GM12878 (cell line): ENCODE measurements around the gene PHOX2A. TPM values are rescaled to one million over a fixed set of nuclear protein-coding genes. Genes with fewer than 3 reads are reported as not detected.
"Not testable (repeated sequence)": the region's sequence is repeated elsewhere in the genome, so short reads cannot be mapped to it uniquely, and the experiment has no call there.

ENCODE experiments used
- ATAC-seq: fragments of 200-7000 bp; cut with Tn5 transposase; 3 replicates; pipeline ENCODE4 v1.9.1; 2020; ENCODE audit warnings: mild to moderate bottlenecking, moderate library complexity
- BruUV-seq: library from RNA; stranded (reverse); fragments of 400-500 nt; replicated peaks from 2 replicates; lab custom pipeline; 2021; lab: Mats Ljungman, UMichigan
- CTCF ChIA-PET: fragments of 300-600 bp; sonication (Branson Sonifier 250); formaldehyde crosslinking; extraction: SDS; loops from one replicate; lab custom pipeline; 2021; ENCODE audit warnings: inconsistent platforms; lab: Yijun Ruan, JAX
- POLR2A ChIA-PET: fragments of 350-600 bp; formaldehyde crosslinking; extraction: SDS; loops from one replicate; lab custom pipeline; 2021; ENCODE audit warnings: inconsistent platforms; lab: Charles Lee
- RAD21 ChIA-PET: fragments of 300-600 bp; sonication (Branson Sonifier 250); formaldehyde crosslinking; loops from one replicate; lab custom pipeline; 2023; ENCODE audit warnings: antibody characterized with exemption; ENCODE audit not compliant: unreplicated experiment; lab: Charles Lee
- SMC1A ChIA-PET: fragments of 300-600 bp; sonication (Branson Sonifier 250); formaldehyde crosslinking; loops from one replicate; lab custom pipeline; 2023; ENCODE audit not compliant: unreplicated experiment, uncharacterized antibody; lab: Charles Lee
- DNase-seq: peaks from one replicate; pipeline ENCODE4 v3.0.0-alpha.2; 2011; ENCODE audit warnings: low read depth, low spot score
- FAIRE-seq: peaks from 3 replicates; lab custom pipeline; 2011; peaks lifted over from hg19 to GRCh38; lab: Jason Lieb, UNC
- H2AFZ ChIP-seq: 2 replicates; pipeline ENCODE4 v1.6.0; 2011; ENCODE audit warnings: low read depth, low read length, control low read depth; ENCODE audit not compliant: control insufficient read depth
- H3K27ac ChIP-seq: 2 replicates; pipeline ENCODE4 v1.5.1; 2011; ENCODE audit warnings: control low read depth; ENCODE audit not compliant: control insufficient read depth, insufficient read depth
- H3K27me3 ChIP-seq, 2 experiments: replicated peaks in 1 of 2; 2 replicates each; pipeline versions ENCODE4 v1.6.0 to v1.6.1; 2011; ENCODE audit warnings: low read length in 1 of 2; ENCODE audit not compliant: control insufficient read depth in 2 of 2, insufficient read depth in 2 of 2
- H3K36me3 ChIP-seq, 2 experiments: 2 replicates each; pipeline ENCODE4 v1.5.1; 2011; ENCODE audit warnings: low read length in 1 of 2; ENCODE audit not compliant: control insufficient read depth in 2 of 2, insufficient read depth in 2 of 2
- H3K4me1 ChIP-seq: 2 replicates; pipeline ENCODE4 v1.6.1; 2011; ENCODE audit warnings: mild to moderate bottlenecking, low read length, moderate library complexity, mixed read lengths; ENCODE audit not compliant: control insufficient read depth, insufficient read depth
- H3K4me2 ChIP-seq: 2 replicates; pipeline ENCODE4 v1.6.0; 2011; ENCODE audit warnings: control low read depth; ENCODE audit not compliant: control insufficient read depth, insufficient read depth
- H3K4me3 ChIP-seq: fragments of 200-600 bp; sonication (generic); 2 replicates; pipeline ENCODE4 v1.5.1; 2016
- H3K79me2 ChIP-seq: 2 replicates; pipeline ENCODE4 v1.6.0; 2011; ENCODE audit warnings: low read length; ENCODE audit not compliant: control insufficient read depth, insufficient read depth
- H3K9ac ChIP-seq: 2 replicates; pipeline ENCODE4 v1.8.0; 2011; ENCODE audit warnings: low read length, control low read depth, mixed read lengths; ENCODE audit not compliant: control insufficient read depth, insufficient read depth
- H3K9me3 ChIP-seq: replicated peaks from 3 replicates; pipeline ENCODE4 v1.5.1; 2011; ENCODE audit warnings: mild to moderate bottlenecking, low read length; ENCODE audit not compliant: control insufficient read depth, insufficient read depth
- H4K20me1 ChIP-seq: 2 replicates; pipeline ENCODE4 v1.6.0; 2011; ENCODE audit not compliant: control insufficient read depth, insufficient read depth
- CBFB ChIP-seq: IDR thresholded peaks from 2 replicates; pipeline ENCODE4 v1.6.1; 2016; ENCODE audit warnings: antibody characterized with exemption, low read depth
- CBX5 ChIP-seq: sonication (generic); IDR thresholded peaks from 2 replicates; pipeline ENCODE4 v1.6.1; 2016; ENCODE audit warnings: low read depth, moderate library complexity, mild to moderate bottlenecking, inconsistent platforms
- CREM ChIP-seq: IDR thresholded peaks from 2 replicates; pipeline ENCODE4 v1.6.1; 2014; ENCODE audit warnings: antibody characterized with exemption, low read depth
- MEF2A ChIP-seq: IDR thresholded peaks from 2 replicates; pipeline ENCODE4 v1.6.1; 2011; ENCODE audit warnings: low read depth, mild to moderate bottlenecking, low read length, moderate library complexity; ENCODE audit not compliant: insufficient read depth
- NFIC ChIP-seq: IDR thresholded peaks from 2 replicates; pipeline ENCODE4 v1.6.1; 2012; ENCODE audit warnings: low read depth, mild to moderate bottlenecking, inconsistent platforms, low read length, moderate library complexity
- POLR2AphosphoS2 ChIP-seq: IDR thresholded peaks from 2 replicates; pipeline ENCODE4 v1.6.1; 2011; ENCODE audit warnings: low read depth, mild to moderate bottlenecking, low read length, improper control_type of control experiment, moderate library complexity
- ZNF24 ChIP-seq: fragments of 450-650 bp; IDR thresholded peaks from 2 replicates; pipeline ENCODE4 v1.6.1; 2017; ENCODE audit warnings: antibody characterized with exemption, mild to moderate bottlenecking
- WGBS: methylation state at CpG from one replicate; pipeline ENCODE4 v1.1.6; 2016; ENCODE audit warnings: low lambda C conversion rate; ENCODE audit not compliant: insufficient replicate concordance, insufficient coverage; ENCODE audit errors: missing lambda C conversion rate; 5-methylcytosine and 5-hydroxymethylcytosine counted together
- in situ Hi-C: fragments of 300-500 bp; cut with MboI; formaldehyde crosslinking; loops from 9 replicates; pipeline ENCODE4 v1.14.3; 2018; ENCODE audit warnings: mixed read lengths
- intact Hi-C: fragments of 100-400 bp; cut with micrococcal nuclease; formaldehyde crosslinking; loops from one replicate; pipeline ENCODE4 v1.14.2; 2022; ENCODE audit not compliant: unreplicated experiment
- polyA plus RNA-seq, 11 experiments: library from polyadenylated mRNA; depleted of rRNA in 4 of 11; unstranded in 6 of 11; stranded (reverse) in 5 of 11; fragments of >200 nt; fragmentation: Nextera tagmentation in 4 of 11; fragmentation: Illumina TruSeq in 1 of 11; extraction: Ambion mirVana in 4 of 11; extraction: Trizol in 1 of 11; gene quantifications; 1 replicate in 1 of 11; 2 replicates in 10 of 11; pipeline versions ENCODE4 v1.2.1 to v1.2.3, GENCODE V29; 2011 to 2016; ENCODE audit warnings: inconsistent platforms in 2 of 11, missing spikeins in 2 of 11, low read depth in 1 of 11
- total RNA-seq, 4 experiments: library from RNA; depleted of rRNA in 3 of 4; stranded (reverse); fragments of >200 nt in 3 of 4; fragmentation: Illumina TruSeq in 1 of 4; extraction: Trizol in 1 of 4; gene quantifications; 2 replicates each; pipeline versions ENCODE4 v1.2.1 to v1.2.3, GENCODE V29; 2013 to 2021
- TF ChIP-seq, protein P1 (sequence below): fragments of 450-650 bp; IDR thresholded peaks from 2 replicates; pipeline ENCODE4 v1.6.1; 2017; ENCODE audit warnings: mild to moderate bottlenecking, moderate library complexity
- TF ChIP-seq, protein P2 (sequence below): fragments of 450-650 bp; IDR thresholded peaks from 2 replicates; pipeline ENCODE4 v1.6.1; 2018; ENCODE audit warnings: mild to moderate bottlenecking, low read depth, moderate library complexity; ENCODE audit not compliant: partially characterized antibody

Gene PHOX2A
- total and polyA plus RNA-seq, 10 of the 15 experiments (the other 5 are each of a cell fraction or from before 2014, with no cell fraction given), result not detected

DNA sequence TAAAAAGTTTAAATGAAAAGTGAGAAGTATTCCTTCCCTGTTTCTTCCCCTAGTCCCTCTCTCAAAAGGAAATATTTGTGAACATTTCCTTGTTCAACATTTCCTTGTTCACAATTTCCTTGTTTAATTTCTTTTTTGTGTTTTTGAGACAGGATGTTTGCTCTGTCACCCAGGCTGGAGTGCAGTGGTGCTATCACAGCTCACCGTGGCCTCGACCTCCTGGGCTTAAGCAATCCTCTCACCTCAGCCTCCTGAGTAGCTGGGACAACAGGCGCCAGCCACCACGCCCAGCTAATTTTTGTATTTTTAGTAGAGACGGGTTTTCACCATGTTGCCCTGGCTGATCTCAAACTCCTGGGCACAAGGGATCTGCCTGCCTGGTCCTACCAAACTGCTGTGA is 23.0 kb upstream of the PHOX2A start:
- H3K36me3 ChIP-seq, H3K9ac ChIP-seq, intact Hi-C loops, H3K4me1 ChIP-seq, ATAC-seq, FAIRE-seq, H3K4me2 ChIP-seq, H4K20me1 ChIP-seq, H3K27me3 ChIP-seq, H3K9me3 ChIP-seq, DNase-seq, BruUV-seq, H3K79me2 ChIP-seq, H2AFZ ChIP-seq, H3K4me3 ChIP-seq, in situ Hi-C loops, H3K27ac ChIP-seq: not testable (repeated sequence)
- WGBS, result 33% methylated on average over 5 of the region's 5 CpGs
- SMC1A ChIA-PET, result interaction anchor here (1.2 to 3.6 kb wide), 3 partner anchors 12 to 164 kb away, joined by 4 to 13 read pairs (median 5); no protein-coding TSS in a partner anchor
- RAD21 ChIA-PET, result interaction anchor here (0.9 kb wide), 1 partner anchor 164 kb away, joined by 3 read pairs; no protein-coding TSS in a partner anchor
- CTCF ChIA-PET, result interaction anchor here (1.5 to 4.0 kb wide), 4 partner anchors 10 to 165 kb away, joined by 3 to 22 read pairs (median 5); no protein-coding TSS in a partner anchor
- POLR2A ChIA-PET, result interaction anchor here (1.1 kb wide), 1 partner anchor 122 kb away, joined by 4 read pairs; no protein-coding TSS in a partner anchor

DNA sequence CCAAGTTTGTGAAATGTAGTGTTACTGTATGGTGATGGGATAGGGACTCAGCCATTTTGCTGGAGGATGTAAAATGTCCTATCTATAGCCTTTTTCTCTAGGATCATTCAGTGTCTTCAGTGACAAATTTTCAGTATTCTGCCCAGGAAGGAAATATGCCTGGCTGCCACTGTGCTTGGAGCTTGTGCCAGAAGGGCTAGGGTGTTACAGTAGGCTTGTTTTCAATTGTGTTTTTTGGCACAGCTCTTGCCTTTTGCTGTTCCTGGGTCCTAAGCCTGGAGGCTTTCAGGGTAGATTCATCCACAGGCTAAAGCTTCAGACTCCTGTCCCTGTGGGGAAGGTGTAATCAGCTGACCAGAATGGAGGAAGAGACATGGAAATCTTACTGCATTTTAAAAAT is 22.0 kb upstream of the PHOX2A start:
- ATAC-seq (no peak), DNase-seq (no peak), FAIRE-seq (no peak)
- Histone ChIP-seq H3K4me1 (peaks cover 2% of the 10 kb centered on the region; the same call in 1 of the 2 replicates), H3K9ac (no peak overlapping the region), H3K4me3 (no peak overlapping the region), H3K9me3 (no peaks in the 10 kb centered on the region; the same call in 2 of the 3 replicates), H3K4me2 (no peak overlapping the region), H3K27me3 (no peaks in the 10 kb centered on the region), H3K79me2 (no peaks in the 10 kb centered on the region), H4K20me1 (no peaks in the 10 kb centered on the region), H3K27ac (no peak overlapping the region), H2AFZ (no peak overlapping the region), H3K36me3 (no peaks in the 10 kb centered on the region)
- in situ Hi-C loops, result no loop called here
- intact Hi-C loops, result no loop called here
- ChIA-PET POLR2A (interaction anchor here (0.6 to 1.1 kb wide), 2 partner anchors 66 to 121 kb away, joined by 3 to 4 read pairs; no protein-coding TSS in a partner anchor), RAD21 (interaction anchor here (0.7 kb wide), 1 partner anchor 24 kb away, joined by 3 read pairs; no protein-coding TSS in a partner anchor), SMC1A (interaction anchor here (1.2 to 1.5 kb wide), 2 partner anchors 11 to 153 kb away, joined by 4 to 5 read pairs; no protein-coding TSS in a partner anchor), CTCF (interaction anchor here (1.9 to 4.0 kb wide), 2 partner anchors 150 to 166 kb away, joined by 6 to 22 read pairs; no protein-coding TSS in a partner anchor)
- no TSS peak for BruUV-seq
- no peak for TF ChIP-seq CBX5
- TF ChIP-seq, protein P1, sequence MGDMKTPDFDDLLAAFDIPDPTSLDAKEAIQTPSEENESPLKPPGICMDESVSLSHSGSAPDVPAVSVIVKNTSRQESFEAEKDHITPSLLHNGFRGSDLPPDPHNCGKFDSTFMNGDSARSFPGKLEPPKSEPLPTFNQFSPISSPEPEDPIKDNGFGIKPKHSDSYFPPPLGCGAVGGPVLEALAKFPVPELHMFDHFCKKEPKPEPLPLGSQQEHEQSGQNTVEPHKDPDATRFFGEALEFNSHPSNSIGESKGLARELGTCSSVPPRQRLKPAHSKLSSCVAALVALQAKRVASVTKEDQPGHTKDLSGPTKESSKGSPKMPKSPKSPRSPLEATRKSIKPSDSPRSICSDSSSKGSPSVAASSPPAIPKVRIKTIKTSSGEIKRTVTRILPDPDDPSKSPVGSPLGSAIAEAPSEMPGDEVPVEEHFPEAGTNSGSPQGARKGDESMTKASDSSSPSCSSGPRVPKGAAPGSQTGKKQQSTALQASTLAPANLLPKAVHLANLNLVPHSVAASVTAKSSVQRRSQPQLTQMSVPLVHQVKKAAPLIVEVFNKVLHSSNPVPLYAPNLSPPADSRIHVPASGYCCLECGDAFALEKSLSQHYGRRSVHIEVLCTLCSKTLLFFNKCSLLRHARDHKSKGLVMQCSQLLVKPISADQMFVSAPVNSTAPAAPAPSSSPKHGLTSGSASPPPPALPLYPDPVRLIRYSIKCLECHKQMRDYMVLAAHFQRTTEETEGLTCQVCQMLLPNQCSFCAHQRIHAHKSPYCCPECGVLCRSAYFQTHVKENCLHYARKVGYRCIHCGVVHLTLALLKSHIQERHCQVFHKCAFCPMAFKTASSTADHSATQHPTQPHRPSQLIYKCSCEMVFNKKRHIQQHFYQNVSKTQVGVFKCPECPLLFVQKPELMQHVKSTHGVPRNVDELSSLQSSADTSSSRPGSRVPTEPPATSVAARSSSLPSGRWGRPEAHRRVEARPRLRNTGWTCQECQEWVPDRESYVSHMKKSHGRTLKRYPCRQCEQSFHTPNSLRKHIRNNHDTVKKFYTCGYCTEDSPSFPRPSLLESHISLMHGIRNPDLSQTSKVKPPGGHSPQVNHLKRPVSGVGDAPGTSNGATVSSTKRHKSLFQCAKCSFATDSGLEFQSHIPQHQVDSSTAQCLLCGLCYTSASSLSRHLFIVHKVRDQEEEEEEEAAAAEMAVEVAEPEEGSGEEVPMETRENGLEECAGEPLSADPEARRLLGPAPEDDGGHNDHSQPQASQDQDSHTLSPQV, result no peak
- no peak for TF ChIP-seq POLR2AphosphoS2
- TF ChIP-seq CREM, result no peak
- TF ChIP-seq, protein P2, sequence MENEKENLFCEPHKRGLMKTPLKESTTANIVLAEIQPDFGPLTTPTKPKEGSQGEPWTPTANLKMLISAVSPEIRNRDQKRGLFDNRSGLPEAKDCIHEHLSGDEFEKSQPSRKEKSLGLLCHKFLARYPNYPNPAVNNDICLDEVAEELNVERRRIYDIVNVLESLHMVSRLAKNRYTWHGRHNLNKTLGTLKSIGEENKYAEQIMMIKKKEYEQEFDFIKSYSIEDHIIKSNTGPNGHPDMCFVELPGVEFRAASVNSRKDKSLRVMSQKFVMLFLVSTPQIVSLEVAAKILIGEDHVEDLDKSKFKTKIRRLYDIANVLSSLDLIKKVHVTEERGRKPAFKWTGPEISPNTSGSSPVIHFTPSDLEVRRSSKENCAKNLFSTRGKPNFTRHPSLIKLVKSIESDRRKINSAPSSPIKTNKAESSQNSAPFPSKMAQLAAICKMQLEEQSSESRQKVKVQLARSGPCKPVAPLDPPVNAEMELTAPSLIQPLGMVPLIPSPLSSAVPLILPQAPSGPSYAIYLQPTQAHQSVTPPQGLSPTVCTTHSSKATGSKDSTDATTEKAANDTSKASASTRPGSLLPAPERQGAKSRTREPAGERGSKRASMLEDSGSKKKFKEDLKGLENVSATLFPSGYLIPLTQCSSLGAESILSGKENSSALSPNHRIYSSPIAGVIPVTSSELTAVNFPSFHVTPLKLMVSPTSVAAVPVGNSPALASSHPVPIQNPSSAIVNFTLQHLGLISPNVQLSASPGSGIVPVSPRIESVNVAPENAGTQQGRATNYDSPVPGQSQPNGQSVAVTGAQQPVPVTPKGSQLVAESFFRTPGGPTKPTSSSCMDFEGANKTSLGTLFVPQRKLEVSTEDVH, result no peak
- TF ChIP-seq ZNF24, result no peak
- TF ChIP-seq MEF2A, result no peak
- no peak for TF ChIP-seq CBFB
- TF ChIP-seq NFIC, result no peak
